Astrocyte of the cerebellum (primary cell): ENCODE results near the gene SLC35B1.

Experiments
- DNase-seq: peaks from one replicate; pipeline ENCODE4 v3.0.0-alpha.2; 2011; ENCODE audit warnings: low read depth
- H3K4me3 ChIP-seq: 2 replicates; pipeline ENCODE4 v1.5.1; 2011; ENCODE audit warnings: mild to moderate bottlenecking, low read depth, low read length, moderate library complexity
- in situ Hi-C: cut with HindIII; loops from 2 replicates; pipeline ENCODE4 v1.10.0; 2017; ENCODE audit warnings: low sequenced_read_pairs
- TF ChIP-seq, protein P1 (sequence below): IDR thresholded peaks from 2 replicates; pipeline ENCODE4 v1.5.1; 2012; ENCODE audit warnings: low read length, low read depth, moderate library complexity, mild to moderate bottlenecking; ENCODE audit errors: missing control alignments

Gene SLC35B1

DNA sequence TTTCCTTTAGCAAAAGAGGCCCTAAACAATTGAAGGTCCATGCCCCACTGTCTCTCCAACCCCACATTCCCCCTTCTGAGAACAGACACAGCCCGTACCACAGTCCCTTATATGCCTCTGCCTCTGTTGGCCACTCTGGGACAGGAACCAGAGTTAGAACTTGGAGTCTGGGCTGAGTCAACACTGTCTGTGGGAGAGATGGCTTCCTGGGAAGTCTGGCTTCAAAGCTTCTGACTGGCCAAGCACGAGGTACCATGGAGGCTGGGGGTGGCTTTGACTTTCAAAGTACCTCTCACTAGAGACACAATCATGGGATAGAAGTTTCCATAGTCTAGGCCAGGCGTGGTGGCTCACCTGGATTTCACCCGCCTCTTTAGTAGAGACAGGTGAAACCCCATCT lies 15.0 kb downstream of the SLC35B1 start:
- DNase-seq: no peak
- in situ Hi-C loops: no loop called here
- TF ChIP-seq, protein P1, sequence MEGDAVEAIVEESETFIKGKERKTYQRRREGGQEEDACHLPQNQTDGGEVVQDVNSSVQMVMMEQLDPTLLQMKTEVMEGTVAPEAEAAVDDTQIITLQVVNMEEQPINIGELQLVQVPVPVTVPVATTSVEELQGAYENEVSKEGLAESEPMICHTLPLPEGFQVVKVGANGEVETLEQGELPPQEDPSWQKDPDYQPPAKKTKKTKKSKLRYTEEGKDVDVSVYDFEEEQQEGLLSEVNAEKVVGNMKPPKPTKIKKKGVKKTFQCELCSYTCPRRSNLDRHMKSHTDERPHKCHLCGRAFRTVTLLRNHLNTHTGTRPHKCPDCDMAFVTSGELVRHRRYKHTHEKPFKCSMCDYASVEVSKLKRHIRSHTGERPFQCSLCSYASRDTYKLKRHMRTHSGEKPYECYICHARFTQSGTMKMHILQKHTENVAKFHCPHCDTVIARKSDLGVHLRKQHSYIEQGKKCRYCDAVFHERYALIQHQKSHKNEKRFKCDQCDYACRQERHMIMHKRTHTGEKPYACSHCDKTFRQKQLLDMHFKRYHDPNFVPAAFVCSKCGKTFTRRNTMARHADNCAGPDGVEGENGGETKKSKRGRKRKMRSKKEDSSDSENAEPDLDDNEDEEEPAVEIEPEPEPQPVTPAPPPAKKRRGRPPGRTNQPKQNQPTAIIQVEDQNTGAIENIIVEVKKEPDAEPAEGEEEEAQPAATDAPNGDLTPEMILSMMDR: no peak
- H3K4me3 ChIP-seq: no peak overlapping the region

DNA sequence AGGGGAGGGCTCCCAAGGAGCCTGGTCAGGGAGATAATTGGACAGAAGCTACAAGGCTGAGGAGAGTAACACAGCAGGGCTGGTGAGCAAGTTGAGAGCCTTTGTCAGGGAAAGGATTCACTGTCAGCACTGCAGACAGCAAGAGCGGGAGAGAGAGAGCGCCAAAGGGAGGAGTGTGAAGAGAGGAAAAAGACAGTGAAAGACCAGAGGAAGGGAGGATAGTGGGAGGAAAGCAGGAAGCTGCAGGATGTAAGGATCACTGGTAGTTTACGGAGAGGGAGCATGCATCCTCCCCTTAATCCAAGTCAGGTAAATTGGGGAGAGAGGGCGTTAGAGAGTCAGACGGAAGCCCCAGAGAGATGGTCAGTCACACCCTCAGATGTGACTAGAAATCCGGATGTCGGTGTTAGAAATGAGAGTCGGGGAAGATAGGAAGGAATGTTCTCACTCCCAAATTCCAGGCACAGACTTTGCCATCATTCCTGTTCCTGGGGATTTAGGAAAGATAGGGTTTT lies 16.0 kb downstream of the SLC35B1 start:
- TF ChIP-seq, protein P1: no peak
- no peak overlapping the region for H3K4me3 ChIP-seq
- no peak for DNase-seq
- in situ Hi-C loops: no loop called here

DNA sequence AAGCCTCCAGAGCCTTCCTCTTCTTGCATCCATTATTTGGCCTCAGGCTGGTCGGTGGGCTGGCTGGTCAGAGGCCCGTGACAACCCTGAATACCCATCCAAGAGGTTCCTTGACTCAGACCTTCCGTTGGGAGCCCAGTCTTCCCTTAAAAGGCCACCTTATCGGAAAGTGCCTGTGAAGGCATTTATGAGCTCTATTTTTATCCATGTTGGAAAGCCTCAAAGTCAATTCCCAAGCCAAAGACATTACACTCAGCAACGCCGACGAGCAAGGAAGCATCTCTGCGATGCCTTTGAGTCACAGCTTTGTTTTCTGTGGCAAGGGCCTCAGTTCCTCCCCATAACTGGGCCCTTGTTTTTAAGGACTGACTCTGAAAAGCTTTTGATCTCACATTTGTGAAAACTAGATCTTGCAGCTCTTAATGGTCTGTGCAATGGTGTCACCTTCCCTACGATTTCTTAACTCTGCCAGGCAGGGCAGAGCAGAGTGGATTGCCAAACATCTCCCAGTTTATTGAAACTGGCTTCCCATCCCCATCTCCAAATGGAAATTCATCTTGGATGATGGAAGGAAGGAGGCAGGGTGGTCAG lies 16.6 kb downstream of the SLC35B1 start:
- no peak for DNase-seq
- TF ChIP-seq, protein P1: no peak
- no peak overlapping the region for H3K4me3 ChIP-seq
- in situ Hi-C loops: no loop called here

DNA sequence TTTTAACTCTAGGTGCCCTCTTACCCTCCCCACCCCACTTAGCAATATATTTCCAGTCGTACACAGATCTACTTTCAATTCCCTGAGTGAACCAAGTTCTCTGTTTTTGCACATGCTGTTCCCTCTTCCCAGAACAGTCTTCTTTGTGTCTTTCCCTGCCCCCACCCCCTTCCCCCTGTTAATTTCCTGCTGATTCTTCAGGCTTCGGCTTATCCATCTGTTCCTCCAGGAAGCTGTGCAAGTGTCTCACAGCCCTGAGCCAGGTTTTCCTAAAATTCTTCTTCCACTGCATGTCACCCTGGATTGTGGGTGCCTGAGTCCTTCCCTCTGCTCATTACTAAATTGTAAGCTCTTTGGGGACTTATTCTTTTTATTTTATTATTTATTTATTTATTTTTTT lies 17.5 kb downstream of the SLC35B1 start:
- TF ChIP-seq, protein P1: no peak
- no peak for DNase-seq
- in situ Hi-C loops: no loop called here

DNA sequence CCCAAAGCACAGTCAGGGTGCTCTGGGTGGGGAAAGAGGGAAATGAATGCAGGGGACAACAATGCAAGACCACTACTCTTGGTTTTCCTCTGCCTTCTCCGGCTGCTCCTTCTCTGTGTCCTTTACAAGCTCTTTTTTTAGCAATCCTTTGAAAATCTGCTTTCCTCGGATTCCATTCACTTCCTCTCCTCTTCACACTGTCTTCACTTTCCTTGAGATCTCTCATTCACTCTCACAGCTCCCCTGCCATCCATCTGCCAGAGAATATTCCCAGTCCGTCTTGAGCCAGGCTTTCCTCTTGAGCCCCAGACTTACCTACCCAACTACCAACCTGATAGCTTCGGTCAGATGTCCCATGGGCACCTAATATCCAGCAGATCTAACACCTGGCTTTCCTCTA lies 18.9 kb downstream of the SLC35B1 start:
- no peak for DNase-seq
- TF ChIP-seq, protein P1: no peak
- H3K4me3 ChIP-seq: no peak overlapping the region
- in situ Hi-C loops: no loop called here

More for the DNA sequence above, 17.5 kb downstream of the SLC35B1 start:
- H3K4me3 ChIP-seq: no peak overlapping the region

DNA sequence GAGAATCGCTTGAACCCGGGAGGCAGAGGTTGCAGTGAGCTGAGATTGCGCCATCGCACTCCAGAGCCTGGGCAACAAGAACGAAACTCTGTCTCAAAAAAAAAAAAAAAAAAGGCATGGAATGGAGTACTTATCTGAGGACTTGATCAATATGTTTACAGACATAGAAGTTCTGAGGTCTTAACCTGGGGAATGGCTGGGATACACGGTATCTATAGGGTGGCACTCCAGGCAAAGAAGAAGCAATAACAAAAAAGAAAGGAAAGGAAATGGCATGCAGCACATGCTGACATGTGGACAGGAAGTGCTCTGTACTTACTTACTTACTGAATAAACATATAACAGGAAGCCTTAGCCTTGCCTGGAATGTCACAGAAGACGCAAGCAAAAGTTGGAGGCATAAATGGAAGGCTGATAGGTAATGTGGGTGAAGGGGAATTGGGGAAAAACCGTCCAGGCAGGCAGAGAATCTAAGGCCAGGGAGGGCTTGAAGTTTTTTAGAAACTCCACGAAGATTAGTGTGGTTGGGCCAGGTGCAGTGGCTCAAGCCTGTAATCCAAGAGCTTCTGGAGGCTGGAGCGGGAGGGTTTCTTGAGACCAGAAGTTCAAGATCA lies 19.8 kb downstream of the SLC35B1 start:
- DNase-seq: no peak
- H3K4me3 ChIP-seq: no peak overlapping the region
- in situ Hi-C loops: no loop called here
- TF ChIP-seq, protein P1: no peak
